D721Med (cell line): ENCODE measurements around the gene TDO2.

Experiments
- DNase-seq: peaks from one replicate; pipeline ENCODE4 v3.0.0; 2011; ENCODE audit warnings: low spot score; ENCODE audit not compliant: insufficient read length
- FAIRE-seq: peaks from 2 replicates; lab custom pipeline; 2011; peaks lifted over from hg19 to GRCh38; lab: Jason Lieb, UNC
- CTCF ChIP-seq: IDR thresholded peaks from 2 replicates; pipeline ENCODE4 v1.5.1; 2012; ENCODE audit warnings: mild to moderate bottlenecking, control low read depth; ENCODE audit not compliant: insufficient read depth; ENCODE audit errors: missing control alignments

TDO2 gene

GRCh38 chr4:155960522-155960921, 57.0 kb downstream of the TDO2 start:
- FAIRE-seq (no peak), DNase-seq (no peak)

GRCh38 chr4:155961575-155961974, 58.1 kb downstream of the TDO2 start:
- TF ChIP-seq CTCF, result no peak
- no peak for FAIRE-seq
- no peak for DNase-seq

More at GRCh38 chr4:155960522-155960921, 57.0 kb downstream of the TDO2 start:
- no peak for TF ChIP-seq CTCF

- DNase-seq (no peak), FAIRE-seq (no peak)
- no peak for TF ChIP-seq CTCF
Measured at GRCh38 chr4:155962767-155963166, 59.3 kb downstream of the TDO2 start.

- DNase-seq (no peak), FAIRE-seq (no peak)
- TF ChIP-seq CTCF, result no peak
Measured at GRCh38 chr4:155964016-155964891, 60.8 kb downstream of the TDO2 start.

- FAIRE-seq, result no peak
- DNase-seq, result no peak
- TF ChIP-seq CTCF, result no peak
Measured at GRCh38 chr4:155966171-155966570, 62.7 kb downstream of the TDO2 start.

- FAIRE-seq (no peak), DNase-seq (no peak)
- TF ChIP-seq CTCF, result no peak
Measured at GRCh38 chr4:155966731-155967395, 63.4 kb downstream of the TDO2 start.
